OCI-LY1 (cell line): ENCODE data around the gene SNED1.

Source experiments
- H2AFZ ChIP-seq: fragments of 200-600 bp; sonication (generic), shearing (Covaris generic); 2 replicates; pipeline ENCODE4 v1.6.0; 2014; ENCODE audit warnings: antibody characterized with exemption, mild to moderate bottlenecking, low read length
- H3F3A ChIP-seq: fragments of 200-600 bp; sonication (generic), shearing (Covaris generic); 2 replicates; pipeline ENCODE4 v1.6.0; 2014; ENCODE audit warnings: mild to moderate bottlenecking, antibody characterized with exemption, low read length, moderate library complexity; ENCODE audit not compliant: insufficient read depth
- H3K27ac ChIP-seq: fragments of 200-600 bp; sonication (generic); 2 replicates; pipeline ENCODE4 v1.5.1; 2014; ENCODE audit warnings: low read length, mixed run types, mild to moderate bottlenecking, low read depth; ENCODE audit not compliant: poor library complexity, severe bottlenecking
- H3K27me3 ChIP-seq: fragments of 200-600 bp; sonication (generic); 2 replicates; pipeline ENCODE4 v1.6.0; 2014; ENCODE audit warnings: antibody characterized with exemption, mild to moderate bottlenecking, low read length, moderate library complexity; ENCODE audit not compliant: insufficient read depth
- H3K36me3 ChIP-seq: fragments of 200-600 bp; sonication (generic); 2 replicates; pipeline ENCODE4 v1.6.1; 2014; ENCODE audit warnings: mild to moderate bottlenecking, antibody characterized with exemption, low read length, moderate library complexity, mixed read lengths; ENCODE audit not compliant: insufficient read depth
- H3K4me1 ChIP-seq: fragments of 200-600 bp; sonication (generic); 2 replicates; pipeline ENCODE4 v1.5.1; 2014; ENCODE audit warnings: mild to moderate bottlenecking, low read length, moderate library complexity; ENCODE audit not compliant: insufficient read depth, severe bottlenecking
- H3K4me2 ChIP-seq: fragments of 200-600 bp; sonication (generic), shearing (Covaris generic); 2 replicates; pipeline ENCODE4 v1.6.1; 2014; ENCODE audit warnings: low read length
- H3K4me3 ChIP-seq: fragments of 200-600 bp; sonication (generic); 2 replicates; pipeline ENCODE4 v1.5.1; 2014; ENCODE audit warnings: low read length, low read depth, mild to moderate bottlenecking, mixed read lengths; ENCODE audit not compliant: poor library complexity, severe bottlenecking
- H3K79me2 ChIP-seq: fragments of 200-600 bp; shearing (Covaris generic); 2 replicates; pipeline ENCODE4 v1.6.1; 2016; ENCODE audit warnings: mixed run types, low read length, mixed read lengths; ENCODE audit not compliant: insufficient read depth
- H3K9ac ChIP-seq: fragments of 200-600 bp; sonication (generic), shearing (Covaris generic); 2 replicates; pipeline ENCODE4 v1.6.1; 2014; ENCODE audit warnings: mild to moderate bottlenecking, low read length, mixed read lengths
- H3K9me2 ChIP-seq: fragments of 200-600 bp; sonication (generic), shearing (Covaris generic); 2 replicates; pipeline ENCODE4 v1.6.1; 2014; ENCODE audit warnings: low read depth, mild to moderate bottlenecking, low read length, mixed read lengths
- H3K9me3 ChIP-seq: fragments of 200-600 bp; shearing (Covaris generic); 2 replicates; pipeline ENCODE4 v1.6.1; 2014; ENCODE audit warnings: low read length, mixed read lengths
- H4K20me1 ChIP-seq: fragments of 200-600 bp; sonication (generic), shearing (Covaris generic); 2 replicates; pipeline ENCODE4 v1.6.0; 2016; ENCODE audit warnings: mild to moderate bottlenecking, low read length; ENCODE audit not compliant: insufficient read depth
- EZH2 ChIP-seq: fragments of 200-600 bp; sonication (generic), shearing (Covaris generic); IDR thresholded peaks from 2 replicates; pipeline ENCODE4 v1.8.0; 2017; ENCODE audit warnings: borderline replicate concordance, mixed run types, mild to moderate bottlenecking, antibody characterized with exemption, low read length, moderate library complexity, mixed read lengths
- TF ChIP-seq, protein P1 (sequence below): fragments of 200-600 bp; sonication (generic), shearing (Covaris generic); IDR thresholded peaks from 2 replicates; pipeline ENCODE4 v1.5.1; 2017; ENCODE audit warnings: mild to moderate bottlenecking, antibody characterized with exemption, low read length, moderate library complexity, mixed read lengths

SNED1 gene

DNA sequence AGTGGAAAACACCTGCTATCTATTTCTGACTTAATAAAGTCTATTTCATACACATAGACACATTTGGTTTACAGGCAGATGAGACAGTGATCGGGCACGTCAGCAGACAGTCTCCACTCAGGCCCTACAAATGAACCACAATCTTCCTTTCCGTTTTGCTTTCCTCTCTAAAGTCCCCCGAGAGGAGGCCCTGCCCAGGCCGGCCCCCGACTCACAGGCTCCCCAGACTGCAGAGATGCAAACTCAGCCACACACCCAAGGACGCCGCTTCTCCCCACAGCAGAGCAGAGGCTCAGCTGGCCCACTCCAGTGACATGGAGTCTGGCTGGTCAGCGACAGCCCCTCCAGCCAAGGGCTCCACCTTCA, 113.0 kb downstream of the SNED1 start:
- Histone ChIP-seq H3K9me3 (no peaks in the 10 kb centered on the region), H3K79me2 (no peaks in the 10 kb centered on the region), H3F3A (peaks cover 4% of the 10 kb centered on the region; the same call in 1 of the 2 replicates), H3K4me1 (peaks cover 48% of the 10 kb centered on the region), H3K9me2 (no peaks in the 10 kb centered on the region), H2AFZ (no peak overlapping the region), H3K4me3 (peak overlapping the region; percentile 5), H3K27ac (peak overlapping the region; percentile 88), H4K20me1 (no peaks in the 10 kb centered on the region), H3K4me2 (peak overlapping the region; percentile 38), H3K27me3 (no peaks in the 10 kb centered on the region), H3K9ac (peak overlapping the region; percentile 42), H3K36me3 (peaks cover 49% of the 10 kb centered on the region)
- TF ChIP-seq, protein P1, sequence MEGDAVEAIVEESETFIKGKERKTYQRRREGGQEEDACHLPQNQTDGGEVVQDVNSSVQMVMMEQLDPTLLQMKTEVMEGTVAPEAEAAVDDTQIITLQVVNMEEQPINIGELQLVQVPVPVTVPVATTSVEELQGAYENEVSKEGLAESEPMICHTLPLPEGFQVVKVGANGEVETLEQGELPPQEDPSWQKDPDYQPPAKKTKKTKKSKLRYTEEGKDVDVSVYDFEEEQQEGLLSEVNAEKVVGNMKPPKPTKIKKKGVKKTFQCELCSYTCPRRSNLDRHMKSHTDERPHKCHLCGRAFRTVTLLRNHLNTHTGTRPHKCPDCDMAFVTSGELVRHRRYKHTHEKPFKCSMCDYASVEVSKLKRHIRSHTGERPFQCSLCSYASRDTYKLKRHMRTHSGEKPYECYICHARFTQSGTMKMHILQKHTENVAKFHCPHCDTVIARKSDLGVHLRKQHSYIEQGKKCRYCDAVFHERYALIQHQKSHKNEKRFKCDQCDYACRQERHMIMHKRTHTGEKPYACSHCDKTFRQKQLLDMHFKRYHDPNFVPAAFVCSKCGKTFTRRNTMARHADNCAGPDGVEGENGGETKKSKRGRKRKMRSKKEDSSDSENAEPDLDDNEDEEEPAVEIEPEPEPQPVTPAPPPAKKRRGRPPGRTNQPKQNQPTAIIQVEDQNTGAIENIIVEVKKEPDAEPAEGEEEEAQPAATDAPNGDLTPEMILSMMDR: no peak
- TF ChIP-seq EZH2: no peak

DNA sequence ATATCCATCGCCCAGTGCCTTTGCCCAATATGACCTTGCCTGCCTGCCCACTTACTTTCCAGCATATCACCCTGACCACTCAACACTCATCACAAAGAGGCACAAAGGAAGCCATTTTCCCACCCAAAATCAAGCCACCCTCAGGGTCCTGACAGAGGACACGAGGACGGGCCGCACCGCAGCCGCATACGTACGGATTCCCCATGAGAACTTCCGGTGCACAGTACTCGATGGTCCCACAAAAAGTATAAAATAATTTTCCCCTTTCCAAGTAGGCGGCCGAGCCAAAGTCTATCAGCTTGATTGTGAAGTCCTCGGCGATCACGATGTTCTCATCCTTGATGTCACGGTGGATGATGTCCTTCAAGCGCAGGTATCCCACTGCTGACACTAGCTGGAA, 113.6 kb downstream of the SNED1 start:
- Histone ChIP-seq H3K9me3 (no peaks in the 10 kb centered on the region), H3K79me2 (no peaks in the 10 kb centered on the region), H3K9ac (peak overlapping the region; percentile 42), H3K27me3 (no peaks in the 10 kb centered on the region), H3K36me3 (peaks cover 45% of the 10 kb centered on the region), H3K4me3 (no peak overlapping the region), H3F3A (peaks cover 4% of the 10 kb centered on the region; the same call in 1 of the 2 replicates), H3K4me2 (peak overlapping the region; percentile 38; the same call in 1 of the 2 replicates), H4K20me1 (no peaks in the 10 kb centered on the region), H3K9me2 (no peaks in the 10 kb centered on the region), H3K4me1 (peaks cover 48% of the 10 kb centered on the region), H3K27ac (peak overlapping the region; percentile 88), H2AFZ (no peak overlapping the region)
- TF ChIP-seq, protein P1: no peak
- no peak for TF ChIP-seq EZH2

DNA sequence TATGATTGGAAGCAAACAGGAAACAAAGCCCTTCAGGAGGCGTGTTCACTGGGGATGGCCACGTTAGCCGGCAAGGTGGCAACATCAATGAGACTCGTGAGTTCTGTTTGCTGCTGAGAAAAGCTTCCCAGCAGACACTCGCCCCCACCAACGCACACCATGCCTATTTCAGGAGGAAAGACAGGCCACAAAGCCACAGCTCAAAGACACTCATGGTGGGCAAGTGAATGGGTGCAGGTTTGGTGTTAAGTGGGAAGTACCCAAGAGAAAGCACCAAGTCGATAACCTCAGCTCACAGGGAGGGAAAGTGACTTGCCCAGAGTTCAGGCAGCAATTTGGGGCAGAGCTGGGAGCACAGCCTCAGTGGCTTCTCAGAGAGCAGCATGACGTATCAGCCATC, 114.2 kb downstream of the SNED1 start:
- TF ChIP-seq EZH2: no peak
- TF ChIP-seq, protein P1: no peak
- H3K36me3 ChIP-seq: peaks cover 42% of the 10 kb centered on the region
- H3K4me1 ChIP-seq: peaks cover 48% of the 10 kb centered on the region
- no peaks in the 10 kb centered on the region for H3K9me2 ChIP-seq
- H2AFZ ChIP-seq: no peak overlapping the region
- H3K27me3 ChIP-seq: no peaks in the 10 kb centered on the region
- no peaks in the 10 kb centered on the region for H3K79me2 ChIP-seq
- H3K9ac ChIP-seq: no peak overlapping the region
- H3K27ac ChIP-seq: peak overlapping the region; percentile 88
- peaks cover 4% of the 10 kb centered on the region; the same call in 1 of the 2 replicates for H3F3A ChIP-seq
- H4K20me1 ChIP-seq: no peaks in the 10 kb centered on the region
- no peak overlapping the region for H3K4me3 ChIP-seq
- H3K9me3 ChIP-seq: no peaks in the 10 kb centered on the region
- H3K4me2 ChIP-seq: no peak overlapping the region
